RWPE2 (cell line): ENCODE data around the gene KIF6.

Experiments used
- ATAC-seq: fragments of 200-7000 bp; cut with Tn5 transposase; 3 replicates; pipeline ENCODE4 v1.9.1; 2021; ENCODE audit warnings: low read depth
- DNase-seq: peaks from one replicate; pipeline ENCODE4 v3.0.0-alpha.2; 2020; ENCODE audit warnings: low spot score
- H3K27ac ChIP-seq: fragments of 450-650 bp; 2 replicates; pipeline ENCODE4 v1.5.1; 2017; ENCODE audit warnings: mild to moderate bottlenecking; ENCODE audit not compliant: poor library complexity, severe bottlenecking
- H3K27me3 ChIP-seq: fragments of 250-450 bp; sonication (Bioruptor Pico); 2 replicates; pipeline ENCODE4 v1.5.1; 2021; ENCODE audit warnings: mild to moderate bottlenecking, moderate library complexity; ENCODE audit not compliant: insufficient read depth, poor library complexity, severe bottlenecking
- H3K36me3 ChIP-seq: fragments of 250-450 bp; sonication (Bioruptor Pico); 2 replicates; pipeline ENCODE4 v1.5.1; 2020; ENCODE audit warnings: low read depth, mild to moderate bottlenecking, moderate library complexity
- H3K4me1 ChIP-seq: fragments of 250-450 bp; sonication (Bioruptor Pico); 2 replicates; pipeline ENCODE4 v1.5.1; 2021; ENCODE audit warnings: mild to moderate bottlenecking, moderate library complexity; ENCODE audit not compliant: insufficient read depth, poor library complexity, severe bottlenecking
- H3K4me3 ChIP-seq: fragments of 250-450 bp; sonication (Bioruptor Pico); 2 replicates; pipeline ENCODE4 v1.5.1; 2021; ENCODE audit warnings: mild to moderate bottlenecking, moderate library complexity; ENCODE audit not compliant: severe bottlenecking
- H3K9me3 ChIP-seq: fragments of 250-450 bp; sonication (Bioruptor Pico); 2 replicates; pipeline ENCODE4 v1.5.1; 2021; ENCODE audit warnings: mild to moderate bottlenecking, moderate library complexity; ENCODE audit not compliant: severe bottlenecking
- TF ChIP-seq, protein P1 (sequence below): fragments of 450-650 bp; IDR thresholded peaks from one replicate; pipeline ENCODE4 v1.5.1; 2017; ENCODE audit warnings: mild to moderate bottlenecking, moderate library complexity; ENCODE audit not compliant: poor library complexity, severe bottlenecking

KIF6 gene

DNA sequence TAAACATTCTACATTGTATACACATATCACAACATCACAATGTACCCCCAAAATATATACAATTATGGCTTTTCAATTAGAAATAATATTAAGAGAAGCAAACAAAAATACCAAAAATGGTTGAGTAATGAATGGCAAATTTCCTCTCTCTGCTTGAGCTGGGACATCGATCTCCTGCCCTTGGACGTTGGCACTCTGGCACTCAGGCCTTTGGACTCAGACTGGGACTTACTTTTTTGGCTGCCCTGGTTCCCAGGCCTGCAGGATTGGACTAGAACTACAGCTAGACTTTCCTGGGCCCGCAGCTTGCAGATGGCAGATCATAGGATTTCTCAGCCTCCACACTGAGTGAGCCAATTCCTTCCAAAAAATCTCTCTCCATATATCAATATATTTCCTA lies 349.8 kb downstream of the KIF6 start:
- ATAC-seq (no peak), DNase-seq (no peak)
- no peak overlapping the region for H3K4me3 ChIP-seq
- no peak overlapping the region for H3K27ac ChIP-seq
- H3K4me1 ChIP-seq: no peaks in the 10 kb centered on the region
- no peaks in the 10 kb centered on the region for H3K27me3 ChIP-seq
- no peaks in the 10 kb centered on the region for H3K36me3 ChIP-seq
- H3K9me3 ChIP-seq: no peaks in the 10 kb centered on the region
- TF ChIP-seq, protein P1, sequence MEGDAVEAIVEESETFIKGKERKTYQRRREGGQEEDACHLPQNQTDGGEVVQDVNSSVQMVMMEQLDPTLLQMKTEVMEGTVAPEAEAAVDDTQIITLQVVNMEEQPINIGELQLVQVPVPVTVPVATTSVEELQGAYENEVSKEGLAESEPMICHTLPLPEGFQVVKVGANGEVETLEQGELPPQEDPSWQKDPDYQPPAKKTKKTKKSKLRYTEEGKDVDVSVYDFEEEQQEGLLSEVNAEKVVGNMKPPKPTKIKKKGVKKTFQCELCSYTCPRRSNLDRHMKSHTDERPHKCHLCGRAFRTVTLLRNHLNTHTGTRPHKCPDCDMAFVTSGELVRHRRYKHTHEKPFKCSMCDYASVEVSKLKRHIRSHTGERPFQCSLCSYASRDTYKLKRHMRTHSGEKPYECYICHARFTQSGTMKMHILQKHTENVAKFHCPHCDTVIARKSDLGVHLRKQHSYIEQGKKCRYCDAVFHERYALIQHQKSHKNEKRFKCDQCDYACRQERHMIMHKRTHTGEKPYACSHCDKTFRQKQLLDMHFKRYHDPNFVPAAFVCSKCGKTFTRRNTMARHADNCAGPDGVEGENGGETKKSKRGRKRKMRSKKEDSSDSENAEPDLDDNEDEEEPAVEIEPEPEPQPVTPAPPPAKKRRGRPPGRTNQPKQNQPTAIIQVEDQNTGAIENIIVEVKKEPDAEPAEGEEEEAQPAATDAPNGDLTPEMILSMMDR: no peak

DNA sequence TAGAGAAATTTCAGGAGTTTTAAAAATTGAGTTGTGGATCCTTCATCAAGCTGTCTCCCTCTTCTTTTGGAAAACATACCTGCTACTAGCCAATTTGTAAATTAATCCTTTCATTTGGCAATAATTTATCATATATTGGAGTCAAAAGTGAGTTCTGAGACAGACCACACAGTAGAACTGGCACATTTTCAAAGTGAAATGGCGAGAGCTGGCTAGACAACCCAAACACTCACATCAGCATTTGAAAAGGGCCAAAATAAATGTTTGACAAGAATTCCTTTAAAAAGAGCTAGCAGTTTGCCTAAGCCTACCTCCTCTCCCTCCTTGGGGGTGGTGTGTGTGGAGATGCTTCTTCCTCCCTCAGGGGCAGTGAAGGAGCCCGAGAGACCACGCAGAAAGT lies 354.8 kb downstream of the KIF6 start:
- DNase-seq (no peak), ATAC-seq (no peak)
- Histone ChIP-seq H3K9me3 (no peaks in the 10 kb centered on the region), H3K36me3 (no peaks in the 10 kb centered on the region), H3K4me3 (no peak overlapping the region), H3K27me3 (no peaks in the 10 kb centered on the region), H3K4me1 (no peaks in the 10 kb centered on the region), H3K27ac (no peak overlapping the region)
- TF ChIP-seq, protein P1: no peak

DNA sequence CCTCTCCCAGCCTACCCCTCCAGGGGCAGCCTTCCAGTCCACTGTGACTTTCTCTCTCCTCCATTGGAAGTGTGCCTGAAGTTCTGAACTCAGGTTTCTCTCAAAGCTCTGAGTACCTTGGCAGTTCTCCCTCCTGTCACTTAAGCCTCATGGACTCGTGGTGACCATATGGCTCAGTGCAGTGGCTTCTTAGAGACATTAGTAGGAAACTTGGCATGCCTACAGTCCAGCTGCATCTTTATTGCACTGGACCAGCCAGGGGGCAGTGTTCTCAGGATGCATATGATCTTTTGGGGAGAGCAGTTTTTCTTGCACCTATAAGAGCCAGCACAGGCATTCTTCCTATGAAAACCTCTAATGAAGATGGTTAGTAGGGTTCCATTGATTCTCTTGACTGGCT lies 355.2 kb downstream of the KIF6 start:
- DNase-seq: no peak
- H3K27me3 ChIP-seq: no peaks in the 10 kb centered on the region
- no peak for ATAC-seq
- H3K4me3 ChIP-seq: no peak overlapping the region
- TF ChIP-seq, protein P1: peak; percentile 9
- H3K9me3 ChIP-seq: no peaks in the 10 kb centered on the region
- H3K36me3 ChIP-seq: no peaks in the 10 kb centered on the region
- no peaks in the 10 kb centered on the region for H3K4me1 ChIP-seq
- no peak overlapping the region for H3K27ac ChIP-seq

DNA sequence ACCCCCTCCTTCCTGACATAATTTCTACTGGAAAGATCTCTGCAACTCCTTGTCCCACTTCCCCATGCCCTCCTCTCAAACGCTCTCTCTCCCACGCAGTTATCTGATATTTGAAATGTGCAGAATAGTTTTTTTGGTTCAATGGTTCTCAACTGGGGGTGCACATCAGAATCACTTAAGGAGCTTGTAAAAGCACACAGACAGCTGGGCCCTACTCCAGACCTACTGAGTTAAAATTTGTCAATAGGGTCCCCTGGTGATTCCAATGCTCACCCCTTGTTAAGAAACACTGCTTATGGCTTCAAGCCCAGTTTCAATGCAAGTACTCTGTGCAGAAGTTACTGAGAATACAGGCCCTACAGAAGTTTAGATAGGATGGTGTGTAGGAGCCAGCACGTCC lies 357.5 kb downstream of the KIF6 start:
- H3K27ac ChIP-seq: no peak overlapping the region
- TF ChIP-seq, protein P1: no peak
- DNase-seq: no peak

DNA sequence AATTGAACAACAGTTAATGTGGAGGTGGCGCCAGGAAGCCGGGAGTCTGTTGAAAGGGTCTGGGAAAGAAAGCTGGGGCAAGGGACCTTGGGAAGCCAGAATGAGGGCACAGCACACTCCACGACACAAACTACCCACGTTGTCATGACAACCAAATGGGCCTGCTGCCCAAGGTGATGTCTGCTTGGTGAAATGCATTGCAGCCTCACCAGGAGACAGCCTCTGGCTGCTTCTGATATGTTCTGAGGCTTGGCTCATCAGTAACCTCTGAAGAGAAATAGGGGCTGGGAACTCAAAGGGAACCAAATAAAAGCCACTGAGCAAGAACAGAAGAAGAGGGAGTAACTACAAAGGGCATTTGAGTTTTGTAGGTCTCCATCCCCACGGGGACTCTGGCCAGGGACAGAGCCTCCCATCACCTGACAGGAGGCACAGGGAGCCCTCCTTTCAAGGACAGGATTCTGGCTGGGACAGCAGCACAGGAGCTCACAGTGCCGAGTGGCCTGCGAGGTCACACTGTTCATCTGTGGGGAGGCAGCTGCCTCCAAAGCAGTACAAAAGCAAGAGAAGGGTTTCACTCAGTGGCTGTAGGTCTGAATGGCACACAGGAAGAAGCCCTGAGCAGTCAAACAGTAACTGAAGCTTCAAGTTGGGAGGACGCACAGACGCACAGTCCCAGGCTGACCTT lies 358.1 kb downstream of the KIF6 start:
- Histone ChIP-seq H3K9me3 (no peaks in the 10 kb centered on the region), H3K27me3 (no peaks in the 10 kb centered on the region), H3K4me1 (no peaks in the 10 kb centered on the region), H3K4me3 (no peak overlapping the region), H3K36me3 (no peaks in the 10 kb centered on the region), H3K27ac (no peak overlapping the region)
- DNase-seq (no peak), ATAC-seq (no peak)
- TF ChIP-seq, protein P1: no peak

More for the DNA sequence above, 357.5 kb downstream of the KIF6 start:
- ATAC-seq: no peak
- H3K4me3 ChIP-seq: no peak overlapping the region
- no peaks in the 10 kb centered on the region for H3K9me3 ChIP-seq
- no peaks in the 10 kb centered on the region for H3K4me1 ChIP-seq
- H3K27me3 ChIP-seq: no peaks in the 10 kb centered on the region
- H3K36me3 ChIP-seq: no peaks in the 10 kb centered on the region
